SU-DHL-6 (cell line): Measurements from ENCODE around the gene PEAK3.

Experiments
- H2AFZ ChIP-seq: fragments of 200-600 bp; sonication (generic); 2 replicates; pipeline ENCODE4 v1.6.1; 2014; ENCODE audit warnings: low read depth, mild to moderate bottlenecking, moderate library complexity, mixed read lengths, antibody characterized with exemption, low read length; ENCODE audit not compliant: severe bottlenecking
- H3F3A ChIP-seq: fragments of 200-600 bp; shearing (Covaris generic); 2 replicates; pipeline ENCODE4 v1.6.0; 2016; ENCODE audit warnings: antibody characterized with exemption, mild to moderate bottlenecking; ENCODE audit not compliant: insufficient read depth
- H3K27ac ChIP-seq: fragments of 200-600 bp; sonication (generic); 2 replicates; pipeline ENCODE4 v1.5.1; 2016; ENCODE audit warnings: low read depth, mild to moderate bottlenecking, low read length, moderate library complexity, mixed read lengths
- H3K27me3 ChIP-seq: fragments of 200-600 bp; sonication (generic), shearing (Covaris generic); 2 replicates; pipeline ENCODE4 v1.6.0; 2014; ENCODE audit warnings: mild to moderate bottlenecking, low read length
- H3K36me3 ChIP-seq: fragments of 200-600 bp; sonication (generic); 2 replicates; pipeline ENCODE4 v1.6.1; 2014; ENCODE audit warnings: mild to moderate bottlenecking, low read length, mixed read lengths
- H3K4me2 ChIP-seq: fragments of 300-600, 200-600 bp; shearing (Covaris generic), sonication (generic); 2 replicates; pipeline ENCODE4 v1.6.0; 2014; ENCODE audit warnings: low read length, low read depth, mild to moderate bottlenecking; ENCODE audit not compliant: poor library complexity, severe bottlenecking
- H3K4me3 ChIP-seq: fragments of 200-600 bp; sonication (generic); 2 replicates; pipeline ENCODE4 v1.5.1; 2014; ENCODE audit warnings: antibody characterized with exemption, low read length, mild to moderate bottlenecking, mixed read lengths; ENCODE audit not compliant: insufficient read depth, poor library complexity, severe bottlenecking
- H3K79me2 ChIP-seq: fragments of 200-600 bp; sonication (generic); 2 replicates; pipeline ENCODE4 v1.6.1; 2014; ENCODE audit warnings: mild to moderate bottlenecking, low read length, moderate library complexity; ENCODE audit not compliant: insufficient read depth
- H3K9ac ChIP-seq: fragments of 200-600 bp; sonication (generic); 2 replicates; pipeline ENCODE4 v1.7.0; 2014; ENCODE audit warnings: mild to moderate bottlenecking, low read length
- H3K9me2 ChIP-seq: fragments of 200-600 bp; sonication (generic); replicated peaks from 2 replicates; pipeline ENCODE4 v1.6.1; 2014; ENCODE audit warnings: low read length; ENCODE audit not compliant: insufficient read depth
- H3K9me3 ChIP-seq: fragments of 200-600 bp; sonication (generic); 2 replicates; pipeline ENCODE4 v1.6.1; 2014; ENCODE audit warnings: low read length, mixed read lengths; ENCODE audit not compliant: insufficient read depth
- H4K20me1 ChIP-seq: fragments of 200-600 bp; sonication (generic); 2 replicates; pipeline ENCODE4 v1.6.1; 2014; ENCODE audit warnings: low read depth, mild to moderate bottlenecking, antibody characterized with exemption, low read length, moderate library complexity, mixed read lengths
- EZH2phosphoT487 ChIP-seq: fragments of 200-600 bp; sonication (generic), shearing (Covaris generic); conservative IDR thresholded peaks from 2 replicates; pipeline ENCODE4 v1.6.1; 2018; ENCODE audit warnings: mild to moderate bottlenecking, antibody characterized with exemption, low read length, moderate library complexity, mixed read lengths
- TF ChIP-seq, protein P1 (sequence below): fragments of 200-600 bp; sonication (generic); IDR thresholded peaks from one replicate; pipeline ENCODE4 v1.5.1; 2017; ENCODE audit warnings: antibody characterized with exemption, mild to moderate bottlenecking, low read length, moderate library complexity; ENCODE audit not compliant: insufficient read depth, poor library complexity, severe bottlenecking

The PEAK3 gene

DNA sequence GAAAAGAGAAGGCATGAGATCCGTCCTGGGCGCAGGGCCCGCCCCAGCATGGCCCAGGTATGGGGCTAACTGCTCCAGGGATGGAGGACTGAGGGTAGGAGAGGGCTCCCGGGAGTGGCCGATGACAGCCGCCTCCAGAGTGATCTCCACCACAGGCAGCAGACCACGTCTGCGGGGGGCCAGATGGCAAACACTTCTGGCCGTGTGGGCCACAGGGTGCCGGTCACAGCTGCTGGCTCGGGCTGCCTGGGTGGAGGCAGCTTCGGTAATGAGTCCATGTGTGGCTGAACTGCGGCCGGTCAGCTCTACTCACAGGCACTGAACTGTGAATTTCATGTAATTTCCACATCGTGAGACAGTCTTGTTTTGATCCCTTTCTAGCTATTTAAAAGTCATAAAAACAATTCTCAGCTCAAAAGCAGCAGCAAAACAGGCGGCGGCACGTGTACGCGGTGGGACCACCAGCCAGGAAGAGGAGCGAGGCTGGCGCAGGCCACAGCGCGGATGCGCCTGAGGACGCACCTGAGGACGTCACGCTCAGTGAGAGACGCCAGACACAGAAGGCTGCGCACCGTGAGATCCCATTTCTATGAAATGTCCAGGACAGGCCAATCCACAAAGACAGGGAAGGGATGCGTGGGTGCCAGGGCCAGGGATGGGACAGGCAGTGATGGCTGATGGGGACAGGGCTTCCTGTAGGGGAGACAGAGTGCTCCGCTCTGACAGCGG is 42.4 kb upstream of the PEAK3 start:
- H3K4me3 ChIP-seq, result no peak overlapping the region
- TF ChIP-seq EZH2phosphoT487, result no peak
- TF ChIP-seq, protein P1, sequence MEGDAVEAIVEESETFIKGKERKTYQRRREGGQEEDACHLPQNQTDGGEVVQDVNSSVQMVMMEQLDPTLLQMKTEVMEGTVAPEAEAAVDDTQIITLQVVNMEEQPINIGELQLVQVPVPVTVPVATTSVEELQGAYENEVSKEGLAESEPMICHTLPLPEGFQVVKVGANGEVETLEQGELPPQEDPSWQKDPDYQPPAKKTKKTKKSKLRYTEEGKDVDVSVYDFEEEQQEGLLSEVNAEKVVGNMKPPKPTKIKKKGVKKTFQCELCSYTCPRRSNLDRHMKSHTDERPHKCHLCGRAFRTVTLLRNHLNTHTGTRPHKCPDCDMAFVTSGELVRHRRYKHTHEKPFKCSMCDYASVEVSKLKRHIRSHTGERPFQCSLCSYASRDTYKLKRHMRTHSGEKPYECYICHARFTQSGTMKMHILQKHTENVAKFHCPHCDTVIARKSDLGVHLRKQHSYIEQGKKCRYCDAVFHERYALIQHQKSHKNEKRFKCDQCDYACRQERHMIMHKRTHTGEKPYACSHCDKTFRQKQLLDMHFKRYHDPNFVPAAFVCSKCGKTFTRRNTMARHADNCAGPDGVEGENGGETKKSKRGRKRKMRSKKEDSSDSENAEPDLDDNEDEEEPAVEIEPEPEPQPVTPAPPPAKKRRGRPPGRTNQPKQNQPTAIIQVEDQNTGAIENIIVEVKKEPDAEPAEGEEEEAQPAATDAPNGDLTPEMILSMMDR, result no peak
- H3K27me3 ChIP-seq, result no peaks in the 10 kb centered on the region
- no peaks in the 10 kb centered on the region for H3K9me2 ChIP-seq
- no peaks in the 10 kb centered on the region for H3K9me3 ChIP-seq
- H3K4me2 ChIP-seq, result peak overlapping the region; percentile 14
- H3F3A ChIP-seq, result peaks cover 6% of the 10 kb centered on the region; the same call in 1 of the 2 replicates
- H4K20me1 ChIP-seq, result no peaks in the 10 kb centered on the region
- H3K79me2 ChIP-seq, result peaks cover 33% of the 10 kb centered on the region
- H2AFZ ChIP-seq, result no peak overlapping the region
- H3K9ac ChIP-seq, result peak overlapping the region; percentile 0; the same call in 1 of the 2 replicates
- H3K27ac ChIP-seq, result peak overlapping the region; percentile 29; the same call in 1 of the 2 replicates
- no peaks in the 10 kb centered on the region for H3K36me3 ChIP-seq

DNA sequence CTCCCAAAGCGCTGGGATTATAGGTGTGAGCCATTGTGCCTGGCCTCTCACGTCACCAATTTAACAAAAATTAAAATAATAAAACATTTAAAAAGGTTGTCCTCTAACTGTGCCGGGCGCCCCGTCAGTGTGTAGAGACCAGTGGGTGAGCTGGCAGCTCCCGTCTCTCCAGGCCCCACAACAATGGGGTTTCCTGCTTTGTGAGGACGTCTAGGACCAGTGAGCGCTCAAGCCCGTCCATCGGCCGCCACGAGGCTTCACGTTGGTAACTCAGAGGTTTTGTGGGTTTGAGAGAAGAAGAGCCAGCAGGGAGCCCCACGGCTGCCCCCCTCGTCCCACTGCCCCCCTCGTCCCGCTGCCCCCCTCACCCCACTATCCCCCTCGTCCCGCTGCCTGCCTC is 41.7 kb upstream of the PEAK3 start:
- H3K27ac ChIP-seq, result no peak overlapping the region
- no peaks in the 10 kb centered on the region for H3K27me3 ChIP-seq
- H2AFZ ChIP-seq, result no peak overlapping the region
- H3K9me2 ChIP-seq, result no peaks in the 10 kb centered on the region
- no peaks in the 10 kb centered on the region for H3K9me3 ChIP-seq
- TF ChIP-seq, protein P1, result no peak
- no peak for TF ChIP-seq EZH2phosphoT487
- H3K9ac ChIP-seq, result no peak overlapping the region
- no peaks in the 10 kb centered on the region for H3K36me3 ChIP-seq
- H3K4me3 ChIP-seq, result no peak overlapping the region
- no peak overlapping the region for H3K4me2 ChIP-seq
- peaks cover 6% of the 10 kb centered on the region; the same call in 1 of the 2 replicates for H3F3A ChIP-seq
- peaks cover 26% of the 10 kb centered on the region for H3K79me2 ChIP-seq
- H4K20me1 ChIP-seq, result no peaks in the 10 kb centered on the region

DNA sequence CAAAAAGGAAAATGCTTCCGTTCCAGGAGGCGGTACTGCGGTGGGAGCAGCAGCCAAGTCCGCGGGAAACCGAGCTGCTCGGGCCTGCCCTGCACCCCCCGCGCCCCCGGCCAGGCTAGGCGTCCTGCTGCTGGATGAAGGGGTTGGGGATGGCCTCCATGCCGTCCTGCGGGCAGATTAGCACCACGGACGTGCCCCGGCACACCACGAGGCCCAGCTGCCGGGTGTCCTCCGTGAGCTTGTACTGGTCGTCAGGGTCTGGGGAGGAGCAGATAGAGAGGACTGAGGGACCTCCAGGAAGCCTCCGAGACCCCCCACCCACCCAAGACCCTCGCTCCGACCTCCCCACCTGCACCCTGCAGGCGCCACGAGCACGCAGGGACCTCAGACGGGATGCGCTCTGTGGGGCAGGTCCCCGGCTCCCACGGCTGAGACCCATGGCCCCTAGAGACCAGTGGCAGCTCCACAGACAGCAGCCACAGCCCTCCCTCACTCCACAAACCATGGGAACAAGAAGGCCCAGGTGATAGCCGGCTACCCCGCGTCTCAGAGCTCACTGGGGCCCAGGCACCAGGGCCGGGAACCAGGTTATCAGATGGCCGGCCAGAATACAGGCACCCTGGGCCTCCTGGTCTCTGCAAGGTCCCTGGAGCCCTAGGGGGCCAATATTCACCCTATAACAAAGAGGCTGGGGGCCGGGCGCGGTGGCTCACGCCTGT is 39.7 kb upstream of the PEAK3 start:
- Histone ChIP-seq H3F3A (peaks cover 5% of the 10 kb centered on the region; the same call in 1 of the 2 replicates), H3K9me3 (no peaks in the 10 kb centered on the region), H3K4me3 (no peak overlapping the region), H2AFZ (no peak overlapping the region), H3K27me3 (no peaks in the 10 kb centered on the region), H3K9ac (no peak overlapping the region), H3K79me2 (peaks cover 10% of the 10 kb centered on the region), H3K27ac (no peak overlapping the region), H3K4me2 (no peak overlapping the region), H3K36me3 (no peaks in the 10 kb centered on the region), H3K9me2 (no peaks in the 10 kb centered on the region), H4K20me1 (no peaks in the 10 kb centered on the region)
- TF ChIP-seq EZH2phosphoT487, result no peak
- TF ChIP-seq, protein P1, result no peak
